NCI-H146 treated with DMSO at 0.1 percent for 48 hours (cell line): ENCODE data around the gene UNC5A.
A peak's percentile ranks its signal among the peaks of the same experiment; 100 is the strongest.

Experiments
- DNase-seq: peaks from one replicate; lab custom pipeline; 2025; ENCODE audit not compliant: unreplicated experiment; lab: John Stamatoyannopoulos, UW

The UNC5A gene

GRCh38 chr5:176799488-176799887 lies 10.9 kb upstream of the UNC5A start:
- DNase-seq = no peak

GRCh38 chr5:176800024-176800423 lies 10.3 kb upstream of the UNC5A start:
- DNase-seq = no peak

DNA sequence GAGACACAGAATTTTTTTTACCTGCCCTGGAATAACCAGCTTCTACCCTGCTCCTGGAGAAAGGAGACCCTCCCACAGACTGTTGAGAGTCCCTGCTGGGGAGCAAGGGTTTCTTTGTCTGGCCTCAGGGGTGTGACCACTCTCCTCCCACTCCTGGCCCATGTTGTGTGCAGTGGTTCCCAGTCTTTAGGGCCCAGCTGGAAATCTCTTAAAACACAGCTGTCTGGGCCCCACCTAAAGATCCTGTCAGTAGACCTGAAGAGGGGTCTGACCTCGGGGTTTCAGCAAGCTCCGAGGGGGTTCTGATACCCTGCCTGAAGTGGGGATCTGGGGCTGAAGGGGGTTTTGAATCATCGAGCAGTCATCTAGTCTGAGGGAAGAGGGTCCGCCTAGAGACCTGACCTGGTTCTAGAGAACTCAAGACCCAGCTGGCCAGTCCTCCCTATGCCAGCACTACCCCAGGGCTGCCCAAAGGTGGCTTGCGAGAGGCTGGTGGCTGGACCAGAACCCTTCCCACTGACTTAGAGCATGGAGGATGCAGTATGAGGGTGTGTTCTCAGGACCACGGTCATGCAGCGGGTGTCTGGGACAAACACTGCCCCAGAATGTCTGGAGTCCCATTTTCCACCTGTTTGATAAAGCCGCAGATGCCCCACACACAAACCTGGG lies 8.1 kb upstream of the UNC5A start:
- DNase-seq = no peak

GRCh38 chr5:176803068-176803942 lies 7.1 kb upstream of the UNC5A start:
- DNase-seq = no peak

DNA sequence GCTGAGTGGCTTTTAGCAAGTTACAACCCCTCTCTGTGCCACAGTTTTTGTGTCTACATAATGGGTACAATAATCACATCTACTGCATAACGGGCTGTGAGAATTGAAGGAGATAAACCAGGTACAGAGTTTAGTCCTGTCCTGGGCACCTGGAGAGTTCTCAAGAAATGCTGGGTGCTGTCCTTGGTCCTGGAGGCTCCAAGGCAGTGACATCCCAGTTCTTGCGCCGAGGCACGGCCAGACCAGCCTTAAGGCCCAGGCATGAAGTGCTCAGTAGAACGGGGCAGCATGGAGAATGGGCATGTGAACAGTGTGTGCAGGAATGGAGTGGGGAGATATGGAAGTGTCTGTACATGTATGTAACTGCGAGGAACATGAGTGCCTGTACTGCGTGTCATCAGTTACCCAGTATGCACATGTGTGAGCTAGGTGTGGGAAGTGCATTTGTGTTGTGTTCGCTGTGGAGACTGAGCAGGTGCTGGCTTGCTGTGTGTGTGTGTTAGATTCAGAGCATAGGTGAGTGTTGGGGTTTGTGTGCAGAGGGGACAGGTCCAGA lies 6.3 kb upstream of the UNC5A start:
- DNase-seq = no peak

GRCh38 chr5:176806137-176806536 lies 4.2 kb upstream of the UNC5A start:
- no peak for DNase-seq

GRCh38 chr5:176809544-176810080 lies 747 bp upstream of the UNC5A start:
- DNase-seq = no peak

DNA sequence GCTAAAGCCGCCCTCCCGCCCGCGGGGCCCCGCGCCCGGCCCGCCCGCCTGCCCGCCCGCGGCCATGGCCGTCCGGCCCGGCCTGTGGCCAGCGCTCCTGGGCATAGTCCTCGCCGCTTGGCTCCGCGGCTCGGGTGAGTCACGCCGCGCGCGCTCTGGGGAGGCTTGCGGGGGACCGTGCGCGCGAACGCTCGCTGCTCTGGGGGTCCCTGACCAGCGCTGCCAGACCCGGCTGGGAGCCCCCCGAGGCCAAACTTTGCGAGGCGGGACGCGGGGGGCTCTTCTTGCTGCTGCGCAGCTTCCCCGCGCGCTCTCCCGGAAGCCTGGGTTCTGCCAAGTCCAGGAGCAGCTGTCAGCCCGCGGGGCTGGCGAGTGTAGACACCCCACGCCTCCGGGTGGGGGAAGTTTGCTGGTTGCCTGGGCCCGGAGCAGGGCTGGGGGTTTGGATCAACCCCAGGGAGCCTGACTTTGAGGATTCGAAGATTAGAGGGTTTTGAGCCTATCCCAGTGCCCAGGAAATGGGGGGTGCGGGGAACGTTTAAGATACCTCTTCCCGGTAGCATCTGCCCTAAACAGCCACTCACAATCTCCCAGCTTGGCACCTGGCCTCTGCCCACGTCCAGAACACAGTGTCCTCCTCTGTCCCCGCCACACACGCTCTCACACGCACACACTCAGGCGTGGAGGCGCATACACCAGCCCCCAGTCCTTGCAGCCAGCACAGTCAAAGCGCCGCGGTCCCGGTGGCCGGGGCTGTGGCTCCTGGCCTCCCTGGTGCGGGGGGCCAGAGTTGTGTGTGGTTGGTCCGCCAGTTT lies 535 bp downstream of the UNC5A start:
- no peak for DNase-seq

DNA sequence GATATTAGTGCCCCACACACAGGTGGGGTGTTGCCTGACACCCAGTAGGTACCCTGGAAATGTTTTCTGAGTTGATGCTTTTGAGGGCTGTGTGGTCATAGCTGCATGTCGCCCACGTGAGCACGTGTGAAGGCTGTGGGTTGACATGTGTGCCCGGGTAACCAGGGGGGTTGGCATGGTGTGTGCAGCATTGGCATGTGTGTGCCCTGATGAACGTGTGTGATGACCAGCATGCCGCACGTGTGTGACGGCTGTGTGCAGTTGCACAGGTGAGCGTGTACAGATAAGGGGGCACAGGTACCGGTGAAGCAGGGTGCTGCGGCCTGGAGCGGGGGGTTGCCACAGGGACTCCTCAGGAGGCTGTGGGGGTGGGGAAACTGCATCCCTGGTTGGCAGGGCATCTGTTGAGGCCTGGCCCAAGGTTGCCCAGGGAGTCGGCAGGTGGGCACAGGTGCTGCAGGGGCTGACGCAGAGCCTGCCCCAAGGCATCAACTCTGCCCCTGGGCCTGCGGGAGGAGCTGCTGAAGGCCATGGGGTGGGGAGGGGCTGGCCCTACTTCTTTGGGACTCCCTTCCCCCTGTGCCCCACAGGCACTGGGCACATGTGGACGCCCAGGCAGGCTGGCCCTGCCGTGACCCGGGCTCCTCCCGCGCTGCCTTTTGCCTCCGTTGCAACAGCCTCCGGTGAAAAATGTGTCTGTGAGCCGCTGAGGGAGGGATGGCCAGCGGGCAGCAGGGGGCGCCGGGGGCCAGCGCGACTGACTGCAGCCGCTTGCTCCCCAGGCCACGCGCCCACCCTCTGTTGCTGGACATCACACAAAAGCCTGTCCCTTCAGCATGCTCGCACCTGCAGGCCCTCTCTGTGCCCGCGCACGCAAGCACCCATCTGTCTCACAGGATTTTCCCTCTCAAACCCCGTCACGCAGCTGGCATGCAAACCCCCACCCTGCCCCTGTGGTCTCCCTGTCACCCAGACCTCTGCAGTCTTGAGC lies 2.2 kb downstream of the UNC5A start:
- DNase-seq = no peak

DNA sequence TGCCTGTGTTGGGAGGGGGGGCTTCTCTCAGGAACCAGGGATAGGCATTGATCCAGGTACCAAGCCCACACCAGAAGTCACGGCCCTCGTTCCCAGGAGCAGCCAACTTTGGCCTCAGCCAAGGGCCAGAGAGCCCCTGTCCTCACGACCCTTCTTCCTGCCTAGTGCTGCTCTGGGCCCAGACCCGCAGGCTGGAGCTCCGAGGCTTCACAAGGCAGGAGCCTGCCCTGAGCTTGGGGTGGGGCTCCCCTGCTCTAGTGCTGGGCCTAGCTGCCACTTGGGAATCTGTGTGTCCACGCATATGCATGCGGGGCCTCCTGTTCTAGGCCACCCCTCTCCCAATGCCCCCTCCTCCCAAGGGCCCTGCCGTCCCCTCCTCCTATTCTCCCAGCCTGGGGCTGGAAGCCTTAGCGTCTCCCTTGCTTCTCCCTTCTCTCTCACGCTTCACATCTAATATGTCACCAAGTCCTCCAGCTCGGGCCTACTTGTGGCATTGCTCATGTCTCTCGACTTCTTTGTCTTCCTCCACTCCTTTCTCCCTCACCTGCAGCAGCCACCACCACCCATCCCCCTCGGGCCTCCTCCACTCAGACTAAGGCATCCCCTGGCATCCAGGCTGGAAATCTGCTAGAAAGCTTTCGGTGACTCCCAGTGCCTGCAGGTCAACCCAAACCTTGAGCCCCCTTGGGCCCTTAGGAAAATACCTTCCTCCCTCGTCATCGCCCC lies 3.4 kb downstream of the UNC5A start:
- no peak for DNase-seq

- no peak for DNase-seq
Observed at GRCh38 chr5:176814313-176814685, 3.9 kb downstream of the UNC5A start.

- no peak for DNase-seq
Observed at GRCh38 chr5:176814836-176815438, 4.6 kb downstream of the UNC5A start.

DNA sequence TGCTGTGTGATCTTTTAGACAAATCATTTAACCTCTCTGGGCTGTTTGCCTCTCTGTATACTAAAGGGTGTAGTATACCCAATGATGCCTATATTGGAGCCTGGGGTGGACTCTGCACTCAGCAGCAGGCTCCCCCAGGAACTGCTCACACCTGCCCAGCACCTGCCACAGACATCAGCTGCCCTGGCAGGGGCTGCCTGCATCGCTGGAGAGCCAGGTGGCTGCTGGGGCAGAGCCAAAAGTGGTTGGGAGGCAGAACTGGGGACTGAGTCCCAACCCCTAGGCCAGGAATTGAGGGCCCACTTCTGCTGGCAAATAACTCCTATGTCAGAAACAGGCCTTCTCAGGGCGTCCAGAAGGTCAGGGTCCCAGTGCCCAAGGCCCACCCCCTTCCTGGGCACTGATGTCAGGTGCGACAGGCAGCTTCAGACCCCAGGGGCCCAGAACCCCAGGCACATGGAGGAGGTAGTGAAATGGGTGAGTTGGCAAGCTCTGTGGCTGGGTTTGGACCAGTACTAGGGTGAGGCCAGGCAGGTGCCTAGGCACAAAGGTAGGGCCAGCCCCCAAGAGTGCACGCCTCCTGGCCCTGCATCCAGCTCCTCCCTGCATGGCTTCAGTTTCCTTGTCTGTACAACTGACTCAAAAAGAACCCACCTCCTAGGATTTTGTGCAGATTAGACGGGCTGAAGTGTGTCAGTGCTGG lies 5.8 kb downstream of the UNC5A start:
- no peak for DNase-seq

DNA sequence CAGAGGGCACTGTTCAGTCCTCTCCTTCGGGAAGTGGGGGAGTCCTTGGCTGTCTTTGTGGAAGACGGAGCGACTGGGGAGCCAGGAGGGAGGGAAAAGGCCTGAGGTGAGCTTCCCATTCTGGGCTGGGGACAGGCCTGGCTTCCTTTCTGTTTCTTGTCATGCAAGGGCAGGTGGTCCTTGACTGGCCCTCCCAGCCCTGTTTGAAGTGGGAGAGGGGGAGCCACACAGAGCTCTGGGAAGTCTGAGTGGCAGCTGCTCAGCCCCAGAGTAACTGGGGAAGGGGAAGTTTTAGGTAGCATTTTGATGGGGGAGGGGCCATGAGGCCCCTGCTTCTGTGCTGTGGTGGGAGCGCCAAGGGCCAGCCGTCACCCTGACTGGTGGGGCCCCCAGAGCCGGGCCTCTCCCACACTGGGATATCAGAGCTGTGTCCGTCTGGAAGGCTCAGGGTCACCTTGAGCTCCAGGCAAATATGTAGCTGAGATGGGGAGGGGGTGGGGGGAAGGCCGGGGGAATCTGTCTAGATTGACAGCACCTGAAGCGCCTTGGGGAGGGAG lies 6.5 kb downstream of the UNC5A start:
- no peak for DNase-seq

- no peak for DNase-seq
Observed at GRCh38 chr5:176817369-176817840, 7.0 kb downstream of the UNC5A start.

DNA sequence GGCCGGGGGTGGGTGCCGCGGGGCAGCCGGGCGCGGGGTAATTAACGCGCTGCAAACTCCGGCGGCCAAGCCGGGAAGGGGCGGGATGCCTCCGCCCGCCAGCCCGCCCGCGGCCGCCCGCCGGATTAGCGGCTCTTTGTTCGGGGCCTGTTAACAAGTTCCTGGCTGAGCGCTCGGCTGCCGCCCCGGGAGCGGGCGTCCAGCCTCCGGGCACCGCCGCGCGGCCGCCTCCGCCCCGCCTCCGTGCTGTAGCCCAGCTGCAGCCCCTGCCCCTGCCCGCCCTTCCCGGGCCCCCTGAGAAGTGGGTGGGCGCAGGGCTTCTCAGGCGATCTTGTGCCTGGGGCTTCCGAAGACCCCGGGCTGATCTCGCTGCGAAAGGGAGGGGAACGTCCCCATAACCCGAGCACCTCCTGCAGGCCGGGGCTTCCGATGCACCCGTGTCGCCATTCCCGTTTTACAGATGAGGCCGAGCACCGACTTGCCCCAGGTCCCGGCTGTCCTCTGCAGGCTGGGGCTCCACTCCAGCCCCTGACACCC lies 7.5 kb downstream of the UNC5A start:
- DNase-seq = peak; percentile 13

GRCh38 chr5:176818391-176819098 lies 8.2 kb downstream of the UNC5A start:
- DNase-seq = no peak
